Adrenal gland (tissue), 5 donors: ENCODE data around the gene KIAA1614.

Source experiments
- CTCF ChIP-seq, 6 experiments: fragments of 450-650 bp in 4 of 6; fragments of 200-600 bp in 2 of 6; sonication (generic) in 1 of 6; IDR thresholded peaks; 1 replicate in 5 of 6; 2 replicates in 1 of 6; pipeline versions ENCODE4 v1.5.1 to v1.8.0; 2016 to 2021; ENCODE audit warnings: antibody characterized with exemption in 6 of 6, mild to moderate bottlenecking in 2 of 6, moderate library complexity in 1 of 6
- POLR2A ChIP-seq, 2 donors: fragments of 450-650 bp; IDR thresholded peaks; one replicate each; pipeline ENCODE4 v1.6.1; 2017; ENCODE audit warnings: antibody characterized with exemption in 2 of 2, mild to moderate bottlenecking in 2 of 2, moderate library complexity in 1 of 2
- donor health status: DM: no; HTN: no; CAD: no.

DNA sequence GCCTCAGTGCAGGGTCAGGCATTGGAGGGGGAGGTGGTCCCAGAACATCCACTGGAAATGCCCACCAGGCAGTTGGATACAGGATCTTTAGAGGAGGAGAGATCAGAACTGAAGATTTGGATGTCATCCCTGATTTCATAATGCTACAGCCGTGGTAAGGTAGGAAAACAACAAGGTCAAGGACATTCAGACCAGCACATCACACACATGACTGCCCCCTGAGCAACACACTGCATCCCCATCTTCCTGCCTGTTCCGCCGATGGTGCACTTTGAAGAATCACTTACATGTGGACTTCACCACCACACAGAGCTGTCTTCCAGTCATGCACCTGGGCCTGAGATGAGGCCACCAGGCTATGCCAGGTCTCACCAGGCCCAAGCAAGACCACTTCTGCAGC lies 16.7 kb downstream of the KIAA1614 start:
- no peak for TF ChIP-seq CTCF (IDR thresholded peaks at IDR 0.05)
- TF ChIP-seq POLR2A (IDR thresholded peaks at IDR 0.05), result no peak
